GM21390 (cell line): Measurements from ENCODE around the gene TEX36.
A peak's percentile ranks its signal among the peaks of the same experiment; 100 is the strongest.
"Not testable (repeated sequence)": the region's sequence is repeated elsewhere in the genome, so short reads cannot be mapped to it uniquely, and the experiment has no call there.

Source experiments
- ATAC-seq: cut with Tn5 transposase; IDR thresholded peaks from one replicate; pipeline ENCODE4 v1.9.1; 2021; ENCODE audit not compliant: unreplicated experiment

TEX36 gene, protein sequence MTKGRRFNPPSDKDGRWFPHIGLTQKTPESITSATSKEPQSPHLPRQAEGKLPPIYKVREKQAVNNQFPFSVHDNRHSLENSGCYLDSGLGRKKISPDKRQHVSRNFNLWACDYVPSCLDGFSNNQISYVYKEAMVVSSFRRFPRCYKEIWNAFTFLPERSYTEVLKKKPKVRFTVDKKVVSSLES

DNA sequence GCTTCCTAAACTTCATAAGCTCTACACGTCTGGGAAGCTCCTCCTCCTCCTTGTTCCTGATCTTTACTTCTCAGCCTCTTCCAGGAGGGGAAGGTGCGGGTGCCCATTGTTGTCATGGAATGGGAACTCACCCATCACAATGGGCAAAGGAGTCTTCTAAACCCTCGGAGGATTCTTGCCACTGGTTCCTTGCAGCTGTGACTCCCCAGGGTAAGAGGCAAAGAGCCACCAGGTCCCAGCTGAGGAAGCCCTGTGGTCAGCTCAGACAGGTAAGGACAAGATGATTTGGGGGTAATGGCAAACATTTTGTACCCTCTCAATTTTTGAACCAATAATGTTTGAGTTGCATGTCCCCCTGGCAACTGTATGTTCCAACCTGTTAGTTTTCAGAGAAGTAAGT lies at the start of gene TEX36:
Gene TEX36 (minus strand): TSS at position 101 of the 400 bp plus-strand sequence. CDS start 174 bp downstream, outside the sequence.
- no peak for ATAC-seq

DNA sequence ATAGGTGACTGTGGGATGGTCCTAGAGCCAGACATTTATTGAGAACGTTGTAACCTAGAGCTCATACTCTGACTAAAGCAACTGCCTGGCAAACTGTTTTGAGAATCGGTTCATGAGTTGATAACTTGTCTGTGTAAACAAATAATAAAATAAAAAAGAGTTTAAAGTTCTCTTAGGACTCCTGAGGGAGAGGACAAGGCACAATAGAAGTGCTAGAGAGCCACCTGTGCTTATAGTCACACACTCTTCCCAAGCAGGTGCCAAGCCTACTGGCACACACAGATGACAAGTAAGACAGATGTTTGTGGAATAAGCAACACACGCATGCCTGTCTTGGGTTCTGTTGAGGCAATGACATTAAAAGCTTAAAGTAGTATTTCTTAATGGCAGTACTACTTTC lies 44.5 kb upstream of the TEX36 start:
- no peak for ATAC-seq

DNA sequence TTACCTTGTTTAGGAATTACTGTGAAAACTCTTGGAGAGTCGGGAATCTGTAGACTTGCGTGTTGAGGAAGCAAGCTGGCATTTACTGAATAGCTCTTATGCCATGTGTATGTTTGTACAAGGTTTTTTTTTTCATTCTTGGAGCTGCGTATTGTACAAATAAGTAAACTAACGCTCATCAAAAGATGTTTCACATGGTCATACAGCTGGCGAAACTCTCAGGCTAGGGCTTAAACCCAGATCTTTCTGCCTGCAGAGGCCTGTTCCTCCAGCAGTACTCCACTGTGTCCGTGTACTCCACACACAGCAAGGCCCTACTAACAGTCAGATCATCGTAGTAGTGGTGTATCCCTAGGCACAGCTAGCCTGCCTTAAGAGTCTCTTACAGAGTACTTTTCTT lies 44.0 kb upstream of the TEX36 start:
- ATAC-seq: no peak

GRCh38 chr10:125722811-125723210 lies 39.8 kb upstream of the TEX36 start:
- ATAC-seq: no peak

DNA sequence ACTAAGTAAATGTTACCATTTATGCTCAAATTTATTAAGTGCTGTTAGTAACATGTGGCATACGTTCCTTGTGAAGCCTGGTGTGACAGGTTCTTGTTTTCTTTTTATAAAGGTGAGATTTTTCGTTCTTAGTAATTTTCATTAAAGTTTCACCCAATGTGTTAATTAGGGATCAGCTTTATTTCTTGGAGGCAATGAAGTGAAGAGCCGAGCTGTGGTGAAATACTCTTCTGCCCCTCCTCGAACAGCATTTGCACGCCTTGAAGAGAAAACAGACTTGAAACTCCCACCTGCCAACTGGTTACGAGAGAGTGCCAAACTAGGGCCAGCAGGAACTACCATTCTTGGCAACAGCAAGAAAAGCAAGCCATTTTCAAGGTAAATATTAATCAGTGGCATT lies 38.1 kb upstream of the TEX36 start:
- ATAC-seq: peak; percentile 39

DNA sequence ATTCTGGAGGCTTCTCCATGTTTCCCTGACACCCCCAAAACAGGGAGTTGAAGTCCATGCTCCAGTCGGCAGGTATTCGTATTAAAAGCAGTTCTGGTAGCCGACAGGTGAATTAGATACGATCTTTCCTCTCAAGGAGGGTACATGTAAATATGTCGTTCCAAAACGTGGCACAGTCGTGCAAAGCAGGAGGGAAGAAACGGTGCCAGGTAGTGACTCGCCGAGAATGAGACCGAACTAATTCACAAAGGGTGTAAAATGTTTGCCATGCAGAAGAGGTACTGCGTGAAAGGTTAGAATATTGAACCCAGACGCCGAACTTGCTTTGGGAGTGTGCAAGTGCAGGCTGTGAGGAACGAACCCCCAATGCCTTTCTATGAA lies 37.0 kb upstream of the TEX36 start:
- no peak for ATAC-seq

DNA sequence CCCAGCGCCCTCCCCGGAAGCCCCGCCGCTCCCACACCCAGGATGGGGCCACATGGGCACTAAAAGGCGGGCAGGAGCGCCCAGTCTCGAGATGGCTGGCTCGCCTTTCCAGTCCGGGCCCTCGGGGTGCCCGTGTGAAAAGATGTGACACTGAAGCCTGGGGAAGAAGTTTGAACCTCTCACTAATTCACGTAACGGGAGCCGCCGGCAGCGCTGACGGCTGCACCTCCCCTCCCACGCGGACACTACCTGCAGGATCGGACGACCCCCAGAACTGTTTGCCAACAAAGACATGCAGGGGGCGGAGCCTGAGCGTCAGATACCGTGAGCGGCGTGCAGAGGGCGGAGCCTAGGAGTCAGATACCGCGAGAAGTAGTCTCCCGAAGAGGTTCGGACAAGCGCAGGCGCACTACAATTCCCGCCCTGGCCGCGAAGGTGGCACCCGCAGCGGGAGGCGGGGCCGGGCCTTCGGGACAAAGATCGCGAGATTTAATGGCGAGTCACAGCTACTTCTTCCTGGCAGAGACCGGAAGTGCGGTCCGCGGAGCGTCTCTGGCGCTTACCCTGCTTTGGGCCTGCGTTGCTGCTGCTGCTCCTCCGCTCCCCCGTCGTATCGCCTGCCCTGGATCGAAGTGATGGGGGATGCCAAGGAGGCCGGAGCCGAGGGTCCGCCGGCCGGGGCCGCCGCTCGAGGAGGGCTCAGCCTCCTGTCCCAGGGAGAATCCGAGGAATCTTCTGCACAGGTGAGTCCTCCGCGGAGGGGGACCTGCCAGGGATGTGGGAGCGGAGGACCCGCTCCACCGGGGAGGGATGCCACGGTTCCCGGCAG lies 36.4 kb upstream of the TEX36 start, which contains the start of gene EDRF1:
Gene EDRF1 (plus strand): TSS at position 537 of the 829 bp plus-strand sequence. CDS start 99 bp downstream, at position 636.
- ATAC-seq: peak; percentile 88

- ATAC-seq: not testable (repeated sequence)
These were observed 31.8 kb upstream of the TEX36 start for GRCh38 chr10:125714728-125715127.

DNA sequence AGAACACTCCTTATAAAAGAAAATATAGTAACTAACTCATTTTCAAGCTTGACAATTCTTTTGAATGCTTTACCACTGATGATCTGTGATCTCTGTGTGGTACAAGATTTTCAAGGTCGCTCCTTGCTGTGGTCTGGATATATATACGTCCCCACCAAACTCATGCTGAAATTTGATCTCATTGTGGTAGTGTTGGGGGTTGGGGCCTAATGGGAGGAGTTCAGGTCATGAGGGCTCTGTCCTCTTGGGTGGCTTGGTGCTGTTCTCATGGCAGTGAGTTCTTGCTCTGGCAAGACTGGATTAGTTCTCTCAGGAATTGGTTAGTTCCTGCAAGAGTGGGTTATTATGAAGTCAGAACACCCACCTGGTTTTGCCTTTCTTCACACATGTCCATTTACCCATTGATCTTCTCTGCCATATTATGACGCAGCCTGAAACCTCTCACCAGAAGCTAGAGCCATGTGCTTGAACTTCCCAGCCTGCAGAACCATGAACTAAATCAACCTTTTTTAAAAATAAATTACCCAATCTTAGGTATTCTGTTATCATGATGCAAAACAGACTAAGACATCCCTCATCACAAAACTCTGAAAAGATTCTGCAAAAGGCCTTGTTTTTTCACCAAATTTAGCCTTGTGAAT lies 28.3 kb upstream of the TEX36 start:
- ATAC-seq: no peak

DNA sequence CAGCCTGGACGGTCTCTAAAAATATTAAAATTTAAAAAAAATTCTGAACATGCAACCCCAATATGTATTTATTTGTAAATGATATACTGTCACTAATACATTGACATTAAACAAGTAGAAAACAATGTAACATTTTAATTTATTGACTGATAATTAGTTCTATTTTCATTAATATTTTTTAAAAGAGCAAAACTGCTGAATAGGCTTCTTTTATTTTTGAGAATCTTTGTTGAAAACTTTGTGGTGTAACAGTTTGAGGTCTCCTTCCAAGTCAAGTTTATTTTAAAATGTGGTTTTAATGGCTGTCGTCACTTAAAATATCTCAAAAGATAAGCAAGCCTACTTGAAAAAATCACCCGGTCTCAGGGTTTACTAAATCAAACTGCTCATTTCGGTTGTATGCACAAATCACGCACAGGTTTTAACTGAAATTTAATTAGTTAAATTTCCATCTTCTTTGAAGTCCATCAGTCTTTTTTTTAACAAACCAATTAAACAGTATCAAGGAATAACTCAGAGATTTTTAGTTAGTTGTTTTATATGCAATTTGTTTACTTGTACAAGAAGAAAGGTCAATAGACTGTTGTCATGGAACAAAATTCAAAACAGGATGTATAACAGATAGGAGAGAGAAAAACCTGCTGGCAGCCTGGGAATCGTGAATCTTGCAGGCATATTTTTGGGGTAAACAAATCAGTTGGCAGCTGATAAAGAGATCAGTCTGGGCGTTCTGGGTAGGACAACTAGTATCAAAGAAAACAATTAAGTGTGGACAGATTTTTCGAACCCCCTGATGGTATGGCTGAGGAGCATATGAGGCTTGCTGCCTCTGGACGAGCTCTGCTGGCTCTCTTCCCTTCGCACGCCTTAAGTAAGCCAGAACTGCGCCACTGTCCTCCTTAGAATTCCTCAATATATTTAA lies 26.9 kb upstream of the TEX36 start:
- no peak for ATAC-seq

GRCh38 chr10:125708971-125709503 lies 26.1 kb upstream of the TEX36 start:
- no peak for ATAC-seq

DNA sequence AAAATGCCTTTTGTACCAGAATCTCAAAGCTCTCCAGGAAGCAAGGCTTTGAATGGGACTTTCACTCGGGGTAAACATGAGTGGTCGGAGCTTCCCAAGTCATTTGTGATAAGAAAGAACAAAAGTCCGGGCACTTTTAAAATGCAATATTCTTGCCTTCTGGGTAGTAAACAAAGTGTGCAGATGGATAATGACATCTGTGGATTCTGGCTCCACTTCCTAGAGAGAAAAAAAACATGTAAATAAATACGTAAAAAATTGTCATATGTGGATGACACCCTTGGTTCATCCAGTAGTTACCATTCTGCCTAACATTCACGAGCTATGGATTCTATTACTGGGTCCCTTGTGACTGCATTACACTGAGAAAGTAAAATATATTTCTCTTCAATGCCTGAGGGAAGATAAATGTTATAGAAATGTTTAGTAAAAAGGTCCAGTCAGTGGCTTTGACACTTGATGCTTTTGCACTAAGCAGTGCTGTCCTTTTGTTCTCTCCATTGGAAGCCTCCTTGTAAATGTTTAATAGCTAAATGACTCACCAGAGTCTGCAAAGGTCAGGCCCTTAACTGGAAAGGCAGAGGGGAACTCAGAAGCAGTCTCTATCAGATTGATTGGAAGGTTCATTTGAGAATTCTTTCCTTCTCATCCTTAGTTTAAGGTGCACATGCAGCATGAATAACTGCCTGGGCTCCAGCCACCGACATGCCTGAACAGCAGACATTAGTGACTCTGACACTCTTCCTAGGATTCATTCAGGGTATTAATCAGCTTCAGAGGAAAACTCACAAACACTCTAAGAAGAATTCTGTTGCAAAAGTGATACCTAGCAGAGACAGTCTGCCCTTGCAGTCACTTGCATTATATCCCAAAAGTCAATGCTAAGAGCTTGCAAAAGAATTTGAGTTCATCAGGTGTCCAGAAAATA lies 24.8 kb upstream of the TEX36 start:
- ATAC-seq: peak; percentile 67

- no peak for ATAC-seq
These were observed 17.5 kb upstream of the TEX36 start for GRCh38 chr10:125700355-125700911.

GRCh38 chr10:125699562-125700143 lies 16.7 kb upstream of the TEX36 start:
- ATAC-seq: no peak

DNA sequence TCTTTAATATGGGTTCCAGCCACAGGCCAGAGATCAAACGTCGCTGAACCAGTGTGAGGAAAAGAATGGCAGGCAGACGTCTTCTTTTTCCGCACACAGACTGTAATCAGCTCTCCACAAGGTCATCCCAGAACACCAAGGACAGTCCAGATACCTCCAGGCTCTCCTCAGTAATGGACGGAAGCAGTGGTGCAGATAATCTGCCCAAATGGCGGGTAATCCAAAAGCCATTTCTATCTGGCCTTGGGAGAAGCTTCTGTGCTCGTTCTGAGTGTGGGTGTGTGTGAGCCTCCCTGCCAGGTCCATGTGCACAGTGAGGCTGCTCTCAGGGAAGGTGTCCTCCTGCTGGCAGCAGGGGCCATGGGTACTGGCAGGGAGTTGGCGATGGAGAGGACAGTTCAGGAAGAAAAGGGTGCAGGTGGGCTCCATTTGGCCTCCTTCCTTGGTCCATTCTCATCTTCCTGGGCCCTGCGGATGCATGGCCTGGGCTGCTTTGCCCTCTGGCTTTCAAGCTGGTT lies 15.6 kb upstream of the TEX36 start:
- no peak for ATAC-seq

DNA sequence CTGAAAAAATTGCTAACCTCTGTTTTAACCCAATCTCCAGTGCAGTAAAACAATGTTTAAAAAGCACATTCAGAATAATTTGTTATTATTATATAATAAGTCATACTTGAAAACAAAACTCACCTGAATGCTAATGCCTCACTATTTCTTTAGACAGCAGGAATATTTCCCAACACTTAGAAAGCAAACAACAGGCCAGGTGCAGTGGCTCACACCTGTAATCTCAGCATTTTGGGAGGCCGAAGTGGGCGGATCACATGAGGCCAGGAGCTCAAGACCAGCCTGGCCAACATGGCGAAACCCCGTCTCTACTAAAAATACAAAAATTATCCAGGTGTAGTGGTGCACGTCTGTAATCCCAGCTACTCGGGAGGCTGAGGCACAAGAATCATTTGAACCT lies 13.9 kb upstream of the TEX36 start:
- ATAC-seq: not testable (repeated sequence)

DNA sequence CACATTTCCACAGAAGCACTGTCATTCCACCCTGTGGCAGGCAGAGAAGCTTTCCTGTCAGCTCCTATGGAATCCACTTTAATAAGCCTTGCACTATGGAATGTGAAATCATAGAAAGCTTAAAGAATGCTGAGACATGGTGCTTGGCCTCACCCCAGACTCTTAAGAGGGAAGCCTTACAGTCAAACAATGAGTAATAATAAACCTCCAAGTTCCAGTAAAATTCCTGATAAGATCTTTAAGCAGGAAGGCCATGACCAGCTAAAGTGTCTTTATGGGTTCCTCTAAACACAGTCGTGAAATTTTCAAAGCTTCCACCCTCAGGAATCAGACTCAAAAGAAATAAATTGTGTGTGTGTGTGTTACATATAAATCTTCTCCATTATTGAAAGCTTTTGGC lies 11.9 kb upstream of the TEX36 start:
- ATAC-seq: no peak

DNA sequence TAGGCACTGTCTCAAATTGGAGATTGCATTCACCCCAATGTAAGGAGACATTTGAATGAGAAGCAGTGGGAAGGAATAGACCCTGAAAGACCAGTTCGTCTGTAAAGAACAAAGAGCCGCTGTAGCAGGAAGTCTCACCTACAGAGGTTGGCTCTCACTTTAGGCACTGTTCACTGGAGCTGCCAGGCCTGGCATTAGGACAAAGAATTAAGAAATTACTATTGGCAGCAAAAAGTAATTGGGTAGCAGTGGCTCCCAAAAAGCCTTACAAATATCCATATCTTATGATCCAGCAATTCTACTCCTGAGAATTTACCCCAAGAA lies 10.5 kb upstream of the TEX36 start:
- no peak for ATAC-seq
